Uterus (tissue), 2 donors: ENCODE measurements around the gene DNAH17.

ENCODE experiments used
- CTCF ChIP-seq, 4 experiments: fragments of 200-600 bp in 2 of 4; fragments of 450-650 bp in 2 of 4; sonication (generic) in 2 of 4; IDR thresholded peaks; one replicate each; pipeline ENCODE4 v1.5.1; 2016 to 2019; ENCODE audit warnings: antibody characterized with exemption in 4 of 4, mild to moderate bottlenecking in 2 of 4, moderate library complexity in 1 of 4
- POLR2A ChIP-seq, 2 donors: fragments of 450-650 bp; IDR thresholded peaks; one replicate each; pipeline ENCODE4 v1.6.1; 2016; ENCODE audit warnings: antibody characterized with exemption in 2 of 2, mild to moderate bottlenecking in 1 of 2, moderate library complexity in 1 of 2

GRCh38 chr17:78585006-78585630 lies 7.9 kb upstream of the DNAH17 start:
- TF ChIP-seq CTCF (IDR thresholded peaks at IDR 0.05): no peak
- no peak for TF ChIP-seq POLR2A (IDR thresholded peaks at IDR 0.05)
